IMR-90 (cell line): ENCODE data around the gene NR6A1. TPM values are rescaled to one million over a fixed set of nuclear protein-coding genes. Genes with fewer than 3 reads are reported as not detected.

Source experiments
- ATAC-seq: fragments of 200-7000 bp; cut with Tn5 transposase; 2 replicates; pipeline ENCODE4 v1.9.1; 2020; ENCODE audit warnings: low read depth, mild to moderate bottlenecking, moderate library complexity
- BruUV-seq: library from RNA; stranded (reverse); fragments of 400-500 nt; replicated peaks from 2 replicates; lab custom pipeline; 2021; lab: Mats Ljungman, UMichigan
- CTCF ChIA-PET: fragments of 300-600 bp; formaldehyde crosslinking; extraction: SDS; loops from one replicate; lab custom pipeline; 2021; ENCODE audit warnings: antibody characterized with exemption; lab: Yijun Ruan, JAX
- POLR2A ChIA-PET: fragments of 300-600 bp; sonication (Branson Sonifier 250); formaldehyde crosslinking; loops from one replicate; lab custom pipeline; 2022; ENCODE audit warnings: antibody characterized with exemption; ENCODE audit not compliant: unreplicated experiment; lab: Charles Lee
- DNase-seq: peaks from one replicate; pipeline ENCODE4 v3.0.0; 2013
- H2AFZ ChIP-seq: replicated peaks from 2 replicates; pipeline ENCODE3; 2013; ENCODE audit warnings: low read length, mild to moderate bottlenecking; ENCODE audit not compliant: poor library complexity
- H2AK5ac ChIP-seq: 2 replicates; pipeline ENCODE4 v1.6.1; 2013; ENCODE audit warnings: low read depth, low read length, inconsistent platforms
- H2AK9ac ChIP-seq: replicated peaks from 2 replicates; pipeline ENCODE3; 2013; ENCODE audit warnings: mild to moderate bottlenecking, low read depth, low read length, moderate library complexity; ENCODE audit not compliant: poor library complexity
- H2BK120ac ChIP-seq: 2 replicates; pipeline ENCODE4 v1.6.1; 2013; ENCODE audit warnings: low read depth, low read length, inconsistent platforms
- H2BK15ac ChIP-seq: 3 replicates; pipeline ENCODE4 v1.6.1; 2013; ENCODE audit warnings: low read depth, low read length, inconsistent platforms
- H2BK20ac ChIP-seq: 2 replicates; pipeline ENCODE4 v1.6.1; 2013; ENCODE audit warnings: low read depth, mild to moderate bottlenecking, inconsistent platforms, low read length, moderate library complexity
- H2BK5ac ChIP-seq: 2 replicates; pipeline ENCODE4 v1.6.1; 2013; ENCODE audit warnings: mild to moderate bottlenecking, low read depth, low read length, inconsistent platforms; ENCODE audit not compliant: poor library complexity, severe bottlenecking
- H3K14ac ChIP-seq: replicated peaks from 2 replicates; pipeline ENCODE4 v1.6.1; 2013; ENCODE audit warnings: low read depth, low read length, inconsistent platforms
- H3K18ac ChIP-seq: 2 replicates; pipeline ENCODE4 v1.6.1; 2013; ENCODE audit warnings: low read depth, low read length, control low read depth
- H3K23ac ChIP-seq: 2 replicates; pipeline ENCODE4 v1.6.1; 2013; ENCODE audit warnings: low read depth, low read length, inconsistent platforms
- H3K27ac ChIP-seq: 2 replicates; pipeline ENCODE4 v1.5.1; 2013; ENCODE audit warnings: mild to moderate bottlenecking, control low read depth, low read length; ENCODE audit not compliant: insufficient read depth
- H3K27me3 ChIP-seq: 2 replicates; pipeline ENCODE4 v1.6.1; 2013; ENCODE audit warnings: low read length; ENCODE audit not compliant: control insufficient read depth, insufficient read depth
- H3K36me3 ChIP-seq: 2 replicates; pipeline ENCODE4 v1.6.1; 2013; ENCODE audit warnings: low read length, mixed read lengths; ENCODE audit not compliant: control insufficient read depth, insufficient read depth
- H3K4ac ChIP-seq: 2 replicates; pipeline ENCODE4 v1.6.1; 2013; ENCODE audit warnings: low read depth, low read length, inconsistent platforms
- H3K4me1 ChIP-seq: 2 replicates; pipeline ENCODE4 v1.6.1; 2013; ENCODE audit warnings: low read length, mixed read lengths; ENCODE audit not compliant: control insufficient read depth, insufficient read depth
- H3K4me2 ChIP-seq: 2 replicates; pipeline ENCODE4 v1.6.1; 2013; ENCODE audit warnings: low read depth, mild to moderate bottlenecking, control low read depth, low read length, moderate library complexity
- H3K4me3 ChIP-seq: 2 replicates; pipeline ENCODE4 v1.5.1; 2013; ENCODE audit warnings: low read depth, mild to moderate bottlenecking, control low read depth, low read length, moderate library complexity; ENCODE audit not compliant: insufficient read depth
- H3K56ac ChIP-seq: 2 replicates; pipeline ENCODE4 v1.6.1; 2013; ENCODE audit warnings: low read length, inconsistent platforms; ENCODE audit not compliant: insufficient read depth; ENCODE audit errors: extremely low read depth
- H3K79me1 ChIP-seq, 2 experiments: 2 replicates each; pipeline ENCODE4 v1.6.1; 2013; ENCODE audit warnings: low read length in 2 of 2, inconsistent platforms in 1 of 2, low read depth in 1 of 2
- H3K9ac ChIP-seq: 2 replicates; pipeline ENCODE4 v1.6.1; 2013; ENCODE audit warnings: low read depth, low read length, control low read depth
- H3K9me1 ChIP-seq: 2 replicates; pipeline ENCODE4 v1.6.1; 2013; ENCODE audit warnings: low read length, inconsistent platforms; ENCODE audit not compliant: insufficient read depth
- H3K9me3 ChIP-seq: 2 replicates; pipeline ENCODE4 v1.6.1; 2013; ENCODE audit warnings: low read length; ENCODE audit not compliant: control insufficient read depth, insufficient read depth
- H4K20me1 ChIP-seq: 2 replicates; pipeline ENCODE4 v1.6.1; 2013; ENCODE audit warnings: low read length, inconsistent platforms; ENCODE audit not compliant: insufficient read depth
- H4K5ac ChIP-seq: 2 replicates; pipeline ENCODE4 v1.6.1; 2013; ENCODE audit warnings: mild to moderate bottlenecking, low read depth, low read length, control low read depth
- H4K8ac ChIP-seq, 2 experiments: 2 replicates each; pipeline ENCODE4 v1.6.1; 2013; ENCODE audit warnings: low read depth in 2 of 2, low read length in 2 of 2, control low read depth in 1 of 2, inconsistent platforms in 1 of 2
- H4K91ac ChIP-seq: 2 replicates; pipeline ENCODE4 v1.6.1; 2013; ENCODE audit warnings: low read depth, low read length, inconsistent platforms; ENCODE audit not compliant: insufficient read depth
- CEBPB ChIP-seq: IDR thresholded peaks from 2 replicates; pipeline ENCODE4 v1.6.1; 2012; ENCODE audit warnings: low read depth, low read length, improper control_type of control experiment
- FOS ChIP-seq: fragments of 150-350 bp; IDR thresholded peaks from 2 replicates; pipeline ENCODE4 v1.6.1; 2016; ENCODE audit warnings: low read depth, low read length
- MAFK ChIP-seq: IDR thresholded peaks from 2 replicates; pipeline ENCODE4 v1.6.1; 2012; ENCODE audit warnings: low read depth, low read length, improper control_type of control experiment
- MAZ ChIP-seq: IDR thresholded peaks from 2 replicates; pipeline ENCODE4 v1.6.1; 2012; ENCODE audit warnings: low read depth, mild to moderate bottlenecking, low read length, improper control_type of control experiment, moderate library complexity, borderline replicate concordance
- MXI1 ChIP-seq: IDR thresholded peaks from 2 replicates; pipeline ENCODE4 v1.6.1; 2012; ENCODE audit warnings: low read depth, mild to moderate bottlenecking, low read length, moderate library complexity, borderline replicate concordance
- RFX5 ChIP-seq: IDR thresholded peaks from 2 replicates; pipeline ENCODE4 v1.8.0; 2012; ENCODE audit warnings: low read depth, mild to moderate bottlenecking, low read length, moderate library complexity
- WGBS, 2 experiments: methylation state at CpG; one replicate each; pipeline versions ENCODE4 v1.1.5 to v1.1.7; 2013; ENCODE audit warnings: missing lambda C conversion rate in 2 of 2; ENCODE audit not compliant: insufficient read length in 1 of 2; ENCODE audit errors: extremely low coverage in 2 of 2; 5-methylcytosine and 5-hydroxymethylcytosine counted together
- dilution Hi-C: fragments of 300-500 bp; cut with HindIII; formaldehyde crosslinking; loops from one replicate; pipeline ENCODE4 v1.14.3; 2018; ENCODE audit warnings: low sequenced_read_pairs; ENCODE audit not compliant: unreplicated experiment
- in situ Hi-C: fragments of 300-500 bp; cut with MboI; formaldehyde crosslinking; loops from 3 replicates; pipeline ENCODE4 v1.14.3; 2019; ENCODE audit warnings: low sequenced_read_pairs, inconsistent platforms, mixed read lengths
- intact Hi-C: fragments of 100-400 bp; cut with micrococcal nuclease; formaldehyde crosslinking; loops from 2 replicates; pipeline ENCODE4 v1.10.0; 2022
- polyA plus RNA-seq, 3 experiments: library from polyadenylated mRNA; depleted of rRNA; stranded (reverse); fragments of >200 nt; gene quantifications; 2 replicates each; pipeline ENCODE4 v1.2.3, GENCODE V29; 2012; ENCODE audit warnings: low replicate concordance in 1 of 3
- total RNA-seq: library from RNA; depleted of rRNA; stranded (reverse); fragments of >200 nt; gene quantifications from 2 replicates; pipeline ENCODE4 v1.2.3, GENCODE V29; 2012

The NR6A1 gene
- total and polyA plus RNA-seq, 2 of the 4 experiments (the other 2 are of a cell fraction): 0.14 to 0.36 TPM

GRCh38 chr9:124559871-124560270, 211.2 kb downstream of the NR6A1 start:
- BruUV-seq: no TSS peak
- intact Hi-C loops (no loop called here), dilution Hi-C loops (no loop called here), in situ Hi-C loops (no loop called here)
- no peaks in the 10 kb centered on the region for H3K9me1 ChIP-seq
- H2BK20ac ChIP-seq: no peak overlapping the region
- H3K14ac ChIP-seq: no peak overlapping the region
- H3K56ac ChIP-seq: no peak overlapping the region
- no peak overlapping the region for H2AK5ac ChIP-seq
- H2BK15ac ChIP-seq: no peak overlapping the region
- no peak overlapping the region for H4K8ac ChIP-seq
- no peaks in the 10 kb centered on the region for H3K9me3 ChIP-seq
- H2BK120ac ChIP-seq: no peak overlapping the region
- ATAC-seq (peak; percentile 96), DNase-seq (peak; percentile 88)
- H3K4me2 ChIP-seq: peak overlapping the region; percentile 12
- H3K4ac ChIP-seq: no peak overlapping the region
- H2AFZ ChIP-seq: no peak overlapping the region
- H3K23ac ChIP-seq: no peak overlapping the region
- no peaks in the 10 kb centered on the region for H3K36me3 ChIP-seq
- no peak overlapping the region for H3K4me3 ChIP-seq
- no peak overlapping the region for H4K5ac ChIP-seq
- H3K4me1 ChIP-seq: no peaks in the 10 kb centered on the region
- peak overlapping the region; percentile 3 for H2BK5ac ChIP-seq
- no peak overlapping the region for H2AK9ac ChIP-seq
- no peaks in the 10 kb centered on the region for H4K20me1 ChIP-seq
- no CpG with 5 or more reads among the region's 2 CpGs for WGBS, 2 experiments
- H3K27ac ChIP-seq: no peak overlapping the region
- CTCF ChIA-PET: interaction anchor here (1.0 kb wide), 1 partner anchor 9 kb away, joined by 3 read pairs; no protein-coding TSS in a partner anchor
- no peaks in the 10 kb centered on the region for H3K27me3 ChIP-seq
- peak; percentile 68 for TF ChIP-seq CEBPB
- TF ChIP-seq MXI1: no peak
- no peak for TF ChIP-seq FOS
- no peak for TF ChIP-seq MAFK
- no peak for TF ChIP-seq MAZ
- TF ChIP-seq RFX5: 0 out of 2 replicates have a peak, but pooled peaks have one; percentile 25
- POLR2A ChIA-PET: no interaction called here
- no peaks in the 10 kb centered on the region for H3K79me1 ChIP-seq
- H4K91ac ChIP-seq: no peak overlapping the region
- H3K9ac ChIP-seq: no peak overlapping the region
- no peak overlapping the region for H3K18ac ChIP-seq
